Keratinocyte (primary cell): Measurements from ENCODE around the gene CHI3L2. TPM values are rescaled to one million over a fixed set of nuclear protein-coding genes. Genes with fewer than 3 reads are reported as not detected.

Experiments
- DNase-seq: peaks from one replicate; pipeline ENCODE4 v3.0.0-alpha.2; 2011; ENCODE audit warnings: low read depth, missing footprints, low spot score
- FAIRE-seq: peaks from 2 replicates; lab custom pipeline; 2011; peaks lifted over from hg19 to GRCh38; lab: Jason Lieb, UNC
- H2AFZ ChIP-seq: 2 replicates; pipeline ENCODE4 v1.6.0; 2012; ENCODE audit warnings: low read length, control low read depth, inconsistent platforms; ENCODE audit not compliant: control insufficient read depth
- H3K27ac ChIP-seq: 2 replicates; pipeline ENCODE4 v1.5.1; 2011; ENCODE audit warnings: low read length; ENCODE audit not compliant: control insufficient read depth, insufficient read depth
- H3K27me3 ChIP-seq: 3 replicates; pipeline ENCODE4 v1.6.0; 2011; ENCODE audit warnings: low read length; ENCODE audit not compliant: control insufficient read depth, insufficient read depth; ENCODE audit errors: extremely low read depth
- H3K36me3 ChIP-seq, 2 experiments: 2 replicates in 1 of 2; 3 replicates in 1 of 2; pipeline ENCODE4 v1.5.1; 2011; ENCODE audit warnings: low read length in 2 of 2, mild to moderate bottlenecking in 1 of 2; ENCODE audit not compliant: control insufficient read depth in 2 of 2, insufficient read depth in 2 of 2; ENCODE audit errors: extremely low read depth in 1 of 2
- H3K4me1 ChIP-seq: 3 replicates; pipeline ENCODE4 v1.5.1; 2011; ENCODE audit warnings: low read length; ENCODE audit not compliant: control insufficient read depth, insufficient read depth; ENCODE audit errors: extremely low read depth
- H3K4me2 ChIP-seq: 3 replicates; pipeline ENCODE4 v1.6.0; 2011; ENCODE audit warnings: low read depth, low read length; ENCODE audit not compliant: control insufficient read depth, insufficient read depth; ENCODE audit errors: extremely low read depth
- H3K4me3 ChIP-seq, 3 experiments: fragments of 200-600 bp in 1 of 3; sonication (generic) in 1 of 3; 2 replicates in 2 of 3; 3 replicates in 1 of 3; pipeline ENCODE4 v1.5.1; 2011 to 2016; ENCODE audit warnings: low read length in 3 of 3, mild to moderate bottlenecking in 3 of 3, control low read depth in 2 of 3, inconsistent platforms in 1 of 3, low read depth in 1 of 3, mixed read lengths in 1 of 3, mixed run types in 1 of 3, moderate library complexity in 1 of 3; ENCODE audit not compliant: control insufficient read depth in 2 of 3, insufficient read depth in 2 of 3; ENCODE audit errors: extremely low read depth in 1 of 3
- H3K79me2 ChIP-seq: 2 replicates; pipeline ENCODE4 v1.6.0; 2012; ENCODE audit warnings: low read length; ENCODE audit not compliant: control insufficient read depth, insufficient read depth
- H3K9ac ChIP-seq: 3 replicates; pipeline ENCODE4 v1.6.0; 2011; ENCODE audit warnings: low read length; ENCODE audit not compliant: control insufficient read depth, insufficient read depth; ENCODE audit errors: extremely low read depth
- H3K9me1 ChIP-seq: 3 replicates; pipeline ENCODE4 v1.6.0; 2011; ENCODE audit warnings: low read length; ENCODE audit not compliant: control insufficient read depth, insufficient read depth; ENCODE audit errors: extremely low read depth
- H3K9me3 ChIP-seq: 2 replicates; pipeline ENCODE4 v1.5.1; 2012; ENCODE audit warnings: low read depth, low read length; ENCODE audit not compliant: control insufficient read depth
- H4K20me1 ChIP-seq: 3 replicates; pipeline ENCODE4 v1.6.0; 2011; ENCODE audit warnings: low read length; ENCODE audit not compliant: control insufficient read depth, insufficient read depth; ENCODE audit errors: extremely low read depth
- EZH2 ChIP-seq: IDR thresholded peaks from one replicate; pipeline ENCODE4 v1.6.1; 2012; ENCODE audit warnings: inconsistent platforms, mild to moderate bottlenecking, low read length, moderate library complexity
- dilution Hi-C: fragments of 300-500 bp; cut with MboI; formaldehyde crosslinking; loops from one replicate; pipeline ENCODE4 v1.7.0; 2020; ENCODE audit warnings: low sequenced_read_pairs; ENCODE audit not compliant: extremely low pct_ligation_motif_present
- polyA plus RNA-seq, 5 experiments: library from polyadenylated mRNA; depleted of rRNA in 3 of 5; stranded (reverse) in 3 of 5; stranded (forward) in 1 of 5; unstranded in 1 of 5; fragments of >200 nt; gene quantifications; 1 replicate in 1 of 5; 2 replicates in 3 of 5; 3 replicates in 1 of 5; pipeline versions ENCODE4 v1.2.1 to v1.2.3, GENCODE V29; 2011 to 2012; ENCODE audit warnings: missing spikeins in 2 of 5, low read depth in 1 of 5, low replicate concordance in 1 of 5
- TF ChIP-seq, protein P1 (sequence below), 3 experiments: IDR thresholded peaks in 1 of 3; conservative IDR thresholded peaks in 1 of 3; optimal IDR thresholded peaks in 1 of 3; 2 replicates in 2 of 3; 3 replicates in 1 of 3; pipeline versions ENCODE3 to v1.5.1; 2011; ENCODE audit warnings: low read length in 3 of 3, mild to moderate bottlenecking in 3 of 3, moderate library complexity in 2 of 3, control low read depth in 1 of 3, inconsistent platforms in 1 of 3; ENCODE audit not compliant: insufficient read depth in 2 of 3; ENCODE audit errors: extremely low read depth in 1 of 3

The CHI3L2 gene
- polyA plus RNA-seq, 1 donor (not counting 4 experiments of a cell fraction or from before 2014, with no cell fraction given), result 2.5 TPM

DNA sequence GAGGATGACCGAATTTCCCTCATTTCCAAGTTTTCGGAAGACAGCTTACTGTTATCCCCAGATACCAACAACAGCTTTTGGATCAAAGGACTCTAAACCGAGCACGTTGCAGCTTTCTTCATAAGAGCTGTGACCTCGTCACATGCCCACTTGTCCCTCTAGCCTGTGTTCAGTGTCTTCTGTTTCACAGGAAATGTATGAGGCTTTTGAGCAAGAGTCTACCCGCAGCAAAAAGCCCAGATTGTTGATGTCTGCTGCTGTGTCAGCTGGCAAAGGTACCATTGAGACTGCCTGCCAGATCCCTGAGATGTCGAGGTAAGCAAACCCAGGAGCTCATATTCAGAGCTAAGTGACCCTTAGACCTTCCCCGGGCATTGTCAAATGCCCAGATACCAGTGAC lies 24.1 kb downstream of the CHI3L2 start:
- H3K27ac ChIP-seq, result no peak overlapping the region
- no peak overlapping the region for H3K4me3 ChIP-seq
- no peak for TF ChIP-seq EZH2
- TF ChIP-seq, protein P1, sequence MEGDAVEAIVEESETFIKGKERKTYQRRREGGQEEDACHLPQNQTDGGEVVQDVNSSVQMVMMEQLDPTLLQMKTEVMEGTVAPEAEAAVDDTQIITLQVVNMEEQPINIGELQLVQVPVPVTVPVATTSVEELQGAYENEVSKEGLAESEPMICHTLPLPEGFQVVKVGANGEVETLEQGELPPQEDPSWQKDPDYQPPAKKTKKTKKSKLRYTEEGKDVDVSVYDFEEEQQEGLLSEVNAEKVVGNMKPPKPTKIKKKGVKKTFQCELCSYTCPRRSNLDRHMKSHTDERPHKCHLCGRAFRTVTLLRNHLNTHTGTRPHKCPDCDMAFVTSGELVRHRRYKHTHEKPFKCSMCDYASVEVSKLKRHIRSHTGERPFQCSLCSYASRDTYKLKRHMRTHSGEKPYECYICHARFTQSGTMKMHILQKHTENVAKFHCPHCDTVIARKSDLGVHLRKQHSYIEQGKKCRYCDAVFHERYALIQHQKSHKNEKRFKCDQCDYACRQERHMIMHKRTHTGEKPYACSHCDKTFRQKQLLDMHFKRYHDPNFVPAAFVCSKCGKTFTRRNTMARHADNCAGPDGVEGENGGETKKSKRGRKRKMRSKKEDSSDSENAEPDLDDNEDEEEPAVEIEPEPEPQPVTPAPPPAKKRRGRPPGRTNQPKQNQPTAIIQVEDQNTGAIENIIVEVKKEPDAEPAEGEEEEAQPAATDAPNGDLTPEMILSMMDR (optimal IDR thresholded peaks at IDR 0.05 in 1 of 3, IDR thresholded peaks at IDR 0.05 in 1 of 3, conservative IDR thresholded peaks at IDR 0.05 in 1 of 3; ENCODE audit: extremely low read depth in 1 of 3, insufficient read depth in 2 of 3, low read length in 3 of 3), result no peak
- FAIRE-seq (no peak), DNase-seq (no peak)
- no peak overlapping the region for H2AFZ ChIP-seq
- H3K9me1 ChIP-seq, result no peaks in the 10 kb centered on the region
- H4K20me1 ChIP-seq, result no peaks in the 10 kb centered on the region
- H3K79me2 ChIP-seq, result no peaks in the 10 kb centered on the region
- H3K27me3 ChIP-seq, result peaks cover 11% of the 10 kb centered on the region
- no peak overlapping the region for H3K4me2 ChIP-seq
- H3K4me1 ChIP-seq, result no peaks in the 10 kb centered on the region
- dilution Hi-C loops, result no loop called here
- H3K9me3 ChIP-seq, result no peaks in the 10 kb centered on the region
- H3K9ac ChIP-seq, result no peak overlapping the region
- no peaks in the 10 kb centered on the region for H3K36me3 ChIP-seq

DNA sequence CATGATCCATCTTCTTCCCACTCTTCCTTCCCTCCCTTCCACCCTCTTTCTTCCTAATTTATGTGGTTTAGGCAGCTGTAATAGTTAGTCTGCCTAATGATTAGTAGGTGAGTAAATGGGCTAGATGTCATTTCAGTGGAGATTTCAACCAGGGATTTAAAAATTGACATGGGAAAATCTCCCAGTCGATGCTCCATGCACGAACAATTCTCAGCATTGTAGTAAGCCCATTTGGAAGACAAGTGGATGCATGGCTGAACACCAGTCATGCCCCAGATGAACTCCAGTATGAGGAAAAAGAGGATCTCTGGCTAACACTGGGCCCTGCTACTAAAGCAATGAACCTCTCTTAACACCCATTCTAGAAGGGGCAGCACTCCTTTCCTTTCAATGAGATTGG lies 25.3 kb downstream of the CHI3L2 start:
- H3K27ac ChIP-seq, result no peak overlapping the region
- H3K9me1 ChIP-seq, result no peaks in the 10 kb centered on the region
- no peak overlapping the region for H3K9ac ChIP-seq
- no peak overlapping the region for H3K4me3 ChIP-seq
- FAIRE-seq (no peak), DNase-seq (no peak)
- H3K79me2 ChIP-seq, result no peaks in the 10 kb centered on the region
- TF ChIP-seq, protein P1 (optimal IDR thresholded peaks at IDR 0.05 in 1 of 3, IDR thresholded peaks at IDR 0.05 in 1 of 3, conservative IDR thresholded peaks at IDR 0.05 in 1 of 3; ENCODE audit: extremely low read depth in 1 of 3, insufficient read depth in 2 of 3, low read length in 3 of 3), result no peak
- TF ChIP-seq EZH2, result no peak
- peaks cover 11% of the 10 kb centered on the region for H3K27me3 ChIP-seq
- no peaks in the 10 kb centered on the region for H3K9me3 ChIP-seq
- H4K20me1 ChIP-seq, result no peaks in the 10 kb centered on the region
- no peaks in the 10 kb centered on the region for H3K36me3 ChIP-seq
- dilution Hi-C loops, result no loop called here
- no peaks in the 10 kb centered on the region for H3K4me1 ChIP-seq
- no peak overlapping the region for H2AFZ ChIP-seq
- no peak overlapping the region for H3K4me2 ChIP-seq
